Measurements from ENCODE around the gene KRT72.

GRCh38 chr12:52611080-52611468, 9.8 kb upstream of the KRT72 start:
- TF ChIP-seq CTCF (optimal IDR thresholded peaks at IDR 0.05 in 1 of 3, IDR thresholded peaks at IDR 0.05 in 1 of 3, conservative IDR thresholded peaks at IDR 0.05 in 1 of 3; ENCODE audit: extremely low read depth in 1 of 3, insufficient read depth in 2 of 3, low read length in 3 of 3), result no peak
- no peak for TF ChIP-seq EZH2 (IDR thresholded peaks at IDR 0.05; ENCODE audit: low read length)

Measured in keratinocyte (primary cell).